Ishikawa (cell line): ENCODE results near the gene RBM20.

Experiments used
- CEBPB ChIP-seq: IDR thresholded peaks from 2 replicates; pipeline ENCODE4 v1.6.1; 2012
- CREB1 ChIP-seq: IDR thresholded peaks from 2 replicates; pipeline ENCODE4 v1.6.1; 2012; ENCODE audit warnings: low read depth
- EGR1 ChIP-seq: IDR thresholded peaks from 2 replicates; pipeline ENCODE4 v1.6.1; 2012
- EP300 ChIP-seq: IDR thresholded peaks from 2 replicates; pipeline ENCODE4 v1.6.1; 2012; ENCODE audit warnings: borderline replicate concordance
- FOXM1 ChIP-seq: IDR thresholded peaks from 2 replicates; pipeline ENCODE4 v1.6.1; 2012; ENCODE audit warnings: low read depth, borderline replicate concordance
- MAX ChIP-seq: IDR thresholded peaks from 2 replicates; pipeline ENCODE4 v1.6.1; 2012
- NFIC ChIP-seq: IDR thresholded peaks from 2 replicates; pipeline ENCODE4 v1.6.1; 2012
- RAD21 ChIP-seq: IDR thresholded peaks from 2 replicates; pipeline ENCODE4 v1.6.1; 2012; ENCODE audit warnings: low read depth
- TAF1 ChIP-seq: IDR thresholded peaks from 2 replicates; pipeline ENCODE4 v1.6.1; 2012; ENCODE audit warnings: low read depth, mild to moderate bottlenecking
- TCF12 ChIP-seq: IDR thresholded peaks from 2 replicates; pipeline ENCODE4 v1.6.1; 2012; ENCODE audit warnings: low read depth
- TEAD4 ChIP-seq: IDR thresholded peaks from 2 replicates; pipeline ENCODE4 v1.6.1; 2012
- YY1 ChIP-seq: IDR thresholded peaks from 2 replicates; pipeline ENCODE4 v1.6.1; 2012; ENCODE audit warnings: low read depth
- ZBTB7A ChIP-seq: IDR thresholded peaks from 2 replicates; pipeline ENCODE4 v1.6.1; 2012; ENCODE audit warnings: low read depth
- TF ChIP-seq, protein P1 (sequence below): IDR thresholded peaks from 2 replicates; pipeline ENCODE4 v1.6.1; 2012
- TF ChIP-seq, protein P2 (sequence below): IDR thresholded peaks from 2 replicates; pipeline ENCODE4 v1.6.1; 2012; ENCODE audit warnings: low read depth, mild to moderate bottlenecking

The RBM20 gene

GRCh38 chr10:110861930-110862649 is 218.0 kb downstream of the RBM20 start:
- TF ChIP-seq CREB1 (no peak), RAD21 (no peak), YY1 (no peak), EP300 (no peak), TAF1 (no peak), NFIC (no peak), CEBPB (no peak), MAX (no peak), FOXM1 (no peak)

DNA sequence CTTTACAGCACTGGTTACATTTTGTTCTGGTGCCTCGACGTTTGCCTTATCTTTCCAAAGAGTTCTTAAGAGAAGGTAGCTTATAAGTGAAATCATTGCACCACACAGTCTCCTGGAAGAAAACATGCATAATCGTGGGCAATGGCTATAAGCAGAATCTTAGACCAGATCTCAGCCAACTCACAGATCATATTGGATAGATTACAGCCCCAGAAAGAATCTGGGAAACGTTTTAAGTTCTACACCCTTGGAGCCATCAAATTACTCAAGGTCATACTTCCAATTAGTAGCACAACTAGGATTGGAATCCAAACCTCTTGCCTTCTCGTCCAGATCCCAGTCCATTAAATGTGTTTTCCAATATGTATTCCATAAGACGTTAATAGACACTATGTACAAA is 218.8 kb downstream of the RBM20 start:
- no peak for TF ChIP-seq EGR1
- TF ChIP-seq EP300: no peak
- TF ChIP-seq TCF12: no peak
- no peak for TF ChIP-seq TEAD4
- no peak for TF ChIP-seq CEBPB
- no peak for TF ChIP-seq MAX
- TF ChIP-seq, protein P1, sequence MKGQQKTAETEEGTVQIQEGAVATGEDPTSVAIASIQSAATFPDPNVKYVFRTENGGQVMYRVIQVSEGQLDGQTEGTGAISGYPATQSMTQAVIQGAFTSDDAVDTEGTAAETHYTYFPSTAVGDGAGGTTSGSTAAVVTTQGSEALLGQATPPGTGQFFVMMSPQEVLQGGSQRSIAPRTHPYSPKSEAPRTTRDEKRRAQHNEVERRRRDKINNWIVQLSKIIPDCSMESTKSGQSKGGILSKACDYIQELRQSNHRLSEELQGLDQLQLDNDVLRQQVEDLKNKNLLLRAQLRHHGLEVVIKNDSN: no peak
- TF ChIP-seq, protein P2, sequence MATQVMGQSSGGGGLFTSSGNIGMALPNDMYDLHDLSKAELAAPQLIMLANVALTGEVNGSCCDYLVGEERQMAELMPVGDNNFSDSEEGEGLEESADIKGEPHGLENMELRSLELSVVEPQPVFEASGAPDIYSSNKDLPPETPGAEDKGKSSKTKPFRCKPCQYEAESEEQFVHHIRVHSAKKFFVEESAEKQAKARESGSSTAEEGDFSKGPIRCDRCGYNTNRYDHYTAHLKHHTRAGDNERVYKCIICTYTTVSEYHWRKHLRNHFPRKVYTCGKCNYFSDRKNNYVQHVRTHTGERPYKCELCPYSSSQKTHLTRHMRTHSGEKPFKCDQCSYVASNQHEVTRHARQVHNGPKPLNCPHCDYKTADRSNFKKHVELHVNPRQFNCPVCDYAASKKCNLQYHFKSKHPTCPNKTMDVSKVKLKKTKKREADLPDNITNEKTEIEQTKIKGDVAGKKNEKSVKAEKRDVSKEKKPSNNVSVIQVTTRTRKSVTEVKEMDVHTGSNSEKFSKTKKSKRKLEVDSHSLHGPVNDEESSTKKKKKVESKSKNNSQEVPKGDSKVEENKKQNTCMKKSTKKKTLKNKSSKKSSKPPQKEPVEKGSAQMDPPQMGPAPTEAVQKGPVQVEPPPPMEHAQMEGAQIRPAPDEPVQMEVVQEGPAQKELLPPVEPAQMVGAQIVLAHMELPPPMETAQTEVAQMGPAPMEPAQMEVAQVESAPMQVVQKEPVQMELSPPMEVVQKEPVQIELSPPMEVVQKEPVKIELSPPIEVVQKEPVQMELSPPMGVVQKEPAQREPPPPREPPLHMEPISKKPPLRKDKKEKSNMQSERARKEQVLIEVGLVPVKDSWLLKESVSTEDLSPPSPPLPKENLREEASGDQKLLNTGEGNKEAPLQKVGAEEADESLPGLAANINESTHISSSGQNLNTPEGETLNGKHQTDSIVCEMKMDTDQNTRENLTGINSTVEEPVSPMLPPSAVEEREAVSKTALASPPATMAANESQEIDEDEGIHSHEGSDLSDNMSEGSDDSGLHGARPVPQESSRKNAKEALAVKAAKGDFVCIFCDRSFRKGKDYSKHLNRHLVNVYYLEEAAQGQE: no peak
- no peak for TF ChIP-seq ZBTB7A
- TF ChIP-seq CREB1: no peak
- no peak for TF ChIP-seq TAF1
- no peak for TF ChIP-seq RAD21
- TF ChIP-seq YY1: no peak
- no peak for TF ChIP-seq NFIC
- TF ChIP-seq FOXM1: no peak

- TF ChIP-seq, protein P2: no peak
- TF ChIP-seq, protein P1: no peak
- TF ChIP-seq FOXM1: no peak
- TF ChIP-seq CEBPB: no peak
- TF ChIP-seq YY1: no peak
- no peak for TF ChIP-seq TCF12
- no peak for TF ChIP-seq ZBTB7A
- TF ChIP-seq EGR1: no peak
- TF ChIP-seq MAX: no peak
- no peak for TF ChIP-seq EP300
- no peak for TF ChIP-seq CREB1
- no peak for TF ChIP-seq TEAD4
- TF ChIP-seq TAF1: no peak
- no peak for TF ChIP-seq RAD21
- TF ChIP-seq NFIC: no peak
Observed at GRCh38 chr10:110863361-110863760, 219.2 kb downstream of the RBM20 start.

- no peak for TF ChIP-seq TAF1
- no peak for TF ChIP-seq CREB1
- no peak for TF ChIP-seq ZBTB7A
- TF ChIP-seq CEBPB: no peak
- TF ChIP-seq TEAD4: no peak
- TF ChIP-seq NFIC: no peak
- no peak for TF ChIP-seq TCF12
- no peak for TF ChIP-seq RAD21
- TF ChIP-seq YY1: no peak
- TF ChIP-seq MAX: no peak
- TF ChIP-seq, protein P1: no peak
- TF ChIP-seq, protein P2: no peak
- no peak for TF ChIP-seq EGR1
- TF ChIP-seq FOXM1: no peak
- TF ChIP-seq EP300: no peak
Observed at GRCh38 chr10:110863956-110864355, 219.8 kb downstream of the RBM20 start.
